Kidney (tissue), 14 donors: ENCODE data around the gene CTSD. TPM values are rescaled to one million over a fixed set of nuclear protein-coding genes. Genes with fewer than 3 reads are reported as not detected.

Experiments used
- DNase-seq, 5 donors: peaks; one replicate each; pipeline ENCODE4 v3.0.0-alpha.2; 2013 to 2020
- FAIRE-seq: peaks from 2 replicates; lab custom pipeline; 2012; peaks lifted over from hg19 to GRCh38; lab: Jason Lieb, UNC
- H3K27ac ChIP-seq, 2 donors: one replicate each; pipeline ENCODE4 v1.7.0; 2013; ENCODE audit warnings: low read depth in 2 of 2, low read length in 2 of 2, inconsistent platforms in 1 of 2
- H3K27me3 ChIP-seq: one replicate; pipeline ENCODE4 v1.7.1; 2013; ENCODE audit warnings: low read length, inconsistent platforms; ENCODE audit not compliant: control insufficient read depth, insufficient read depth
- H3K36me3 ChIP-seq, 3 donors: one replicate each; pipeline versions ENCODE4 v1.7.0 to v1.7.1; 2013; ENCODE audit warnings: low read length in 3 of 3, control low read depth in 1 of 3, inconsistent platforms in 1 of 3; ENCODE audit not compliant: insufficient read depth in 3 of 3, control insufficient read depth in 2 of 3
- H3K4me1 ChIP-seq, 3 donors: one replicate each; pipeline versions ENCODE4 v1.7.0 to v1.7.1; 2013; ENCODE audit warnings: low read length in 3 of 3, inconsistent platforms in 1 of 3, low read depth in 1 of 3; ENCODE audit not compliant: control insufficient read depth in 2 of 3, insufficient read depth in 2 of 3
- H3K4me3 ChIP-seq, 3 donors: one replicate each; pipeline versions ENCODE4 v1.7.0 to v1.8.1; 2013; ENCODE audit warnings: low read length in 3 of 3, control low read depth in 1 of 3, inconsistent platforms in 1 of 3
- H3K9ac ChIP-seq, 3 donors: one replicate each; pipeline versions ENCODE4 v1.7.0 to v1.7.1; 2013; ENCODE audit warnings: low read length in 3 of 3, control low read depth in 1 of 3, inconsistent platforms in 1 of 3
- H3K9me3 ChIP-seq, 3 donors: one replicate each; pipeline versions ENCODE4 v1.7.0 to v1.7.1; 2013; ENCODE audit warnings: low read length in 3 of 3, control low read depth in 1 of 3, inconsistent platforms in 1 of 3; ENCODE audit not compliant: control insufficient read depth in 2 of 3, insufficient read depth in 1 of 3
- intact Hi-C: fragments of 100-400 bp; cut with DNase I; formaldehyde crosslinking; loops from one replicate; pipeline ENCODE4 v1.11.1; 2022
- polyA plus RNA-seq: library from polyadenylated mRNA; stranded (reverse); fragments of 350-450 nt; fragmentation: Illumina TruSeq; extraction: RNeasy Lipid Tissue Mini Kit (QIAGEN cat#74804); gene quantifications from one replicate; pipeline ENCODE4 v1.2.3, GENCODE V29; 2014; ENCODE audit warnings: low read depth, low replicate concordance; ENCODE audit not compliant: insufficient read depth
- total RNA-seq: library from RNA; stranded (reverse); fragmentation: NEBNext Ultra II Directional; extraction: Animal tissue kit (Norgen Biotek cat#: 25700); gene quantifications from one replicate; pipeline ENCODE4 v1.2.1, GENCODE V29; 2021
- TF ChIP-seq, protein P1 (sequence below): IDR thresholded peaks from 3 replicates; pipeline ENCODE4 v1.5.1; 2012; ENCODE audit warnings: mild to moderate bottlenecking, moderate library complexity, borderline replicate concordance; ENCODE audit not compliant: insufficient read depth; ENCODE audit errors: extremely low read depth
- donor health status: control.
- donor health status: control.
- donor health status: control.
- donor health status: control.
- donor health status: control.
- donor health status: DM: yes; HTN: yes; CAD: no.
- donor health status: Normal renal cell carcinoma (clear cell type).

Gene CTSD
- total and polyA plus RNA-seq, 2 donors from 2014 or later: 2,183 to 2,764 TPM

DNA sequence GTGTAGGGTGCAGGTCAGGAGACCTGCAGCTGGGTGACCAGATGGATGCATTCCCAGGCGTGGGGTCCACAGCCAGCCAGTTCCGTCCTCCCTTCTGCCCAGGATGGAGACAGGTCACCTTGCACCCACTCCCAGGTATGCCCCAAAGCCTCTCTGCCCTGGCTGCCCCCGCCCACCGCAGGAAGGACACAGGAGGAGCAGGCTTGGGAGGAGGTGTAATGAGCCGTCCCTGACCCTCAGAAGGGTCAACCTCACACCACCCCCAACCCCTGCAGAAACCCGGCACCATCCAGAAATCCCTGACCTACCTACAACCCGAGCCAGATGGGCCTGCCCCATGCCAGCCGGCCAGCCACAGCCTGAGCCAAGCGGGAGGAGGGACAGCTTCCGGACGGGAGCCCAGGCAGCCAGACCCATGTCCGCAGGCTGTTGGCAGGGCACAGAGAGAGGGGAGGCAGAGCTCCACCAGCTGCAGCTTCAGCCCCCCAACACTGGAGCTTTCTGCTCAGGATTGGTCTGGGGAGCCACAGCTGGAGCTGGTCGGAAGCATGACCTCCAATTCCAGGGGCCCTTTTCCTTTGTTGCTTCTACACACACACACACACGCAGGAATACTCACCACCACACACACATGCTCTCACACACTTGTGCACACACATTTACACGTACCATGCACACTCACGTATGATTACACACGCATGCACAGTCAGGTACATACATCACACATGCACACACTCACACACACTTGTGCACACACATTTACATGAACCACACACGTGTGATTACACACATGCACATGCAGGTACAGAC, 18.6 kb downstream of the CTSD start:
- FAIRE-seq: no peak
- DNase-seq: peak in 3 of 5 donors; percentile 25 to 83 (median 42)
- H3K9me3 ChIP-seq: peaks cover 0 to 2% (median 0%) of the 10 kb centered on the region in 3 donors
- peaks cover 0 to 5% (median 2%) of the 10 kb centered on the region in 3 donors for H3K36me3 ChIP-seq
- peak overlapping the region; percentile 65 to 80 for H3K27ac ChIP-seq
- intact Hi-C loops: no loop called here
- peak overlapping the region in 2 of 3 donors; percentile 10 to 28 for H3K9ac ChIP-seq
- peaks cover 0 to 28% (median 4%) of the 10 kb centered on the region in 3 donors for H3K4me1 ChIP-seq
- TF ChIP-seq, protein P1, sequence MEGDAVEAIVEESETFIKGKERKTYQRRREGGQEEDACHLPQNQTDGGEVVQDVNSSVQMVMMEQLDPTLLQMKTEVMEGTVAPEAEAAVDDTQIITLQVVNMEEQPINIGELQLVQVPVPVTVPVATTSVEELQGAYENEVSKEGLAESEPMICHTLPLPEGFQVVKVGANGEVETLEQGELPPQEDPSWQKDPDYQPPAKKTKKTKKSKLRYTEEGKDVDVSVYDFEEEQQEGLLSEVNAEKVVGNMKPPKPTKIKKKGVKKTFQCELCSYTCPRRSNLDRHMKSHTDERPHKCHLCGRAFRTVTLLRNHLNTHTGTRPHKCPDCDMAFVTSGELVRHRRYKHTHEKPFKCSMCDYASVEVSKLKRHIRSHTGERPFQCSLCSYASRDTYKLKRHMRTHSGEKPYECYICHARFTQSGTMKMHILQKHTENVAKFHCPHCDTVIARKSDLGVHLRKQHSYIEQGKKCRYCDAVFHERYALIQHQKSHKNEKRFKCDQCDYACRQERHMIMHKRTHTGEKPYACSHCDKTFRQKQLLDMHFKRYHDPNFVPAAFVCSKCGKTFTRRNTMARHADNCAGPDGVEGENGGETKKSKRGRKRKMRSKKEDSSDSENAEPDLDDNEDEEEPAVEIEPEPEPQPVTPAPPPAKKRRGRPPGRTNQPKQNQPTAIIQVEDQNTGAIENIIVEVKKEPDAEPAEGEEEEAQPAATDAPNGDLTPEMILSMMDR: no peak
- peaks cover 2% of the 10 kb centered on the region for H3K27me3 ChIP-seq
- no peak overlapping the region for H3K4me3 ChIP-seq

DNA sequence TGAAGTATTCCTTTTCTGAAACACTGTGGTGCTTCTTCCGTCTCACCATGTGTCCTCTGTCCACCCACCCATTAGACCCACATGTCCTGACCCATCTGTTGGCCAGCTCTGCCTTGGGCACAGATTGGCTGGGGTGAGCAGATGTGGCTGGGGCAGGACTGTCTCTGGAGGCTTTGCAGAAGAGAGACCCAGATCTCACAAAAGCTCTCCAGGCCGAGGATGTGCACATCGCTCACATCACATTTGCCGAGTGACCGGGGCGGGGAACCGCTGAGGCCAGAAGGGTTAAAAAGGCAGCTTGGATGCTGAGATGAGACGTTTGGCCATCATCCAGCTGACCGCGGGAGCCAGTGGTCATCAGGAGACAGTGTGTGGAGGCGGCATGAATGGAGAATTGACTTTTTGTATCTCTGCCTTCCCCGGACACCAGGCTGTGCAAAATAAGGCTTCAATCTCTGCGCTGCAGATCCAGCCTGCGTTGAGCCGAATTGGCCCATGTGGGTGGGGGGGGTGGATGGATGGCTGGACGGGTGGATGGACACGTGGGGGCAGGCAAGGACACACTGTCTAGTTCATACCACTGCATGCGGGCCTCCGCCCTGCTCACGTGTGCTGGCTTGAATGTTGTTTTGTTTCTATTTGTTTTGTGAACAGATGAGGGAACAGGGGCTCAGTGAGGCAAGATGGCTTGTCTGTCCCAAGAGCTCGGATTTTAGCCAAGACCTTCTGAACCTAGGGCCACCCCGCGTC, 19.4 kb downstream of the CTSD start:
- peaks cover 0 to 20% (median 4%) of the 10 kb centered on the region in 3 donors for H3K4me1 ChIP-seq
- DNase-seq (peak in 2 of 5 donors; percentile 20 to 75), FAIRE-seq (no peak)
- H3K27ac ChIP-seq: peak overlapping the region; percentile 65 to 80
- TF ChIP-seq, protein P1: no peak
- H3K9me3 ChIP-seq: peaks cover 0 to 2% (median 0%) of the 10 kb centered on the region in 3 donors
- H3K27me3 ChIP-seq: peaks cover 2% of the 10 kb centered on the region
- H3K4me3 ChIP-seq: no peak overlapping the region
- intact Hi-C loops: no loop called here
- peaks cover 0 to 5% (median 2%) of the 10 kb centered on the region in 3 donors for H3K36me3 ChIP-seq
- peak overlapping the region in 1 of 3 donors; percentile 10 for H3K9ac ChIP-seq

DNA sequence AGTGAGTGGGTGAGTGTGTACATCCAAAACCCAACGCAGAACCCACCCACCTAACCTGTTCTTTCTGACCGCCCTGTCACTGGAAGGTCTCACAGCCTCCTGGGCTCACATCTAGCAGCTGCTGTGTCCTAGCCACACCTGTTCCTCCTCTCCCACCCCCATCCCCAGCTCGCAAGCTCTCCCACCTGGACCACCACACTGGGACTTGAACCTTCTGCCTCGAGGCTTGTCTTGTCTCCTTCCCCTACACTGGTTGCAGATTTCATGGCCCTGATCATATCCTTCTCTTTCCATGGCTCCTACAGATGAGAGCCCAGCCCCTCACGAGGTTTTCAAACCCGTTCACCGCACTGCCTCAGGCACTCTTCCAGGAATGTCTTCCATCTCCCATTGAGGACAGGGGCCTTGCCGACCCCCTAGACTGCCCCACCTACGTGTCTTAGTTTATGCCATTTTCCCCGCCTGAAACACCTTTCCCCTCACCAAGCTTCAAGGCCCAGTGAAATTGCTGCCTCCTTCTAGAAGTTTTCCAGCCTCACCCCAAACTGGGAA, 20.1 kb downstream of the CTSD start:
- peak in 1 of 5 donors; percentile 17 for DNase-seq
- FAIRE-seq: no peak

More for the DNA sequence above, 20.1 kb downstream of the CTSD start:
- Histone ChIP-seq H3K4me1 (peaks cover 0 to 20% (median 4%) of the 10 kb centered on the region in 3 donors), H3K36me3 (peaks cover 0 to 5% (median 2%) of the 10 kb centered on the region in 3 donors), H3K9me3 (peaks cover 0 to 2% (median 0%) of the 10 kb centered on the region in 3 donors), H3K9ac (no peak overlapping the region), H3K4me3 (no peak overlapping the region), H3K27ac (no peak overlapping the region), H3K27me3 (peaks cover 2% of the 10 kb centered on the region)
- intact Hi-C loops: no loop called here
- TF ChIP-seq, protein P1: no peak
